Lung (tissue), 16 donors: ENCODE data around the gene SRSF5. TPM values are rescaled to one million over a fixed set of nuclear protein-coding genes. Genes with fewer than 3 reads are reported as not detected.
A peak's percentile ranks its signal among the peaks of the same experiment; 100 is the strongest.
"Not testable (repeated sequence)": the region's sequence is repeated elsewhere in the genome, so short reads cannot be mapped to it uniquely, and the experiment has no call there.

Experiments
- ATAC-seq: fragments of 200-7000 bp; cut with Tn5 transposase; one replicate; pipeline ENCODE4 v1.9.1; 2020; ENCODE audit warnings: moderate number of reproducible peaks; ENCODE audit not compliant: insufficient read depth, low FRiP score
- DNase-seq, 3 donors: peaks; one replicate each; pipeline ENCODE4 v3.0.0-alpha.2; 2013 to 2017
- H3K27ac ChIP-seq, 2 donors: one replicate each; pipeline ENCODE4 v1.5.1; 2013; ENCODE audit warnings: mild to moderate bottlenecking in 2 of 2, moderate library complexity in 2 of 2, control low read depth in 1 of 2, inconsistent platforms in 1 of 2, low read depth in 1 of 2, low read length in 1 of 2
- H3K27me3 ChIP-seq, 3 donors: one replicate each; pipeline ENCODE4 v1.5.1; 2013; ENCODE audit warnings: low read length in 2 of 3; ENCODE audit not compliant: control insufficient read depth in 3 of 3, insufficient read depth in 3 of 3
- H3K36me3 ChIP-seq, 4 donors: one replicate each; pipeline ENCODE4 v1.5.1; 2013; ENCODE audit warnings: low read length in 4 of 4, mild to moderate bottlenecking in 1 of 4, moderate library complexity in 1 of 4; ENCODE audit not compliant: control insufficient read depth in 4 of 4, insufficient read depth in 4 of 4
- H3K4me1 ChIP-seq, 5 donors: one replicate each; pipeline ENCODE4 v1.5.1; 2013; ENCODE audit warnings: low read length in 5 of 5, mild to moderate bottlenecking in 2 of 5, moderate library complexity in 1 of 5; ENCODE audit not compliant: control insufficient read depth in 5 of 5, insufficient read depth in 5 of 5
- H3K4me3 ChIP-seq: one replicate; pipeline ENCODE4 v1.5.1; 2013; ENCODE audit warnings: mild to moderate bottlenecking, control low read depth, moderate library complexity
- H3K9ac ChIP-seq, 2 donors: one replicate each; pipeline ENCODE4 v1.5.1; 2013; ENCODE audit warnings: low read length in 2 of 2, control low read depth in 1 of 2; ENCODE audit not compliant: insufficient read depth in 1 of 2
- H3K9me3 ChIP-seq, 4 donors: one replicate each; pipeline ENCODE4 v1.5.1; 2013; ENCODE audit warnings: low read length in 3 of 4, mild to moderate bottlenecking in 1 of 4, moderate library complexity in 1 of 4; ENCODE audit not compliant: control insufficient read depth in 4 of 4, insufficient read depth in 3 of 4
- WGBS, 2 donors: extraction: QIAGEN DNeasy Blood & Tissue Kit; methylation state at CpG; one replicate each; pipeline ENCODE4 v1.1.7; 2013; 5-methylcytosine and 5-hydroxymethylcytosine counted together
- long read RNA-seq, 5 donors: transcript quantifications; one replicate each; lab custom pipeline, GENCODE V29; 2026
- polyA plus RNA-seq, 2 donors: library from polyadenylated mRNA; stranded (reverse); fragments of 200-250 nt; gene quantifications; one replicate each; pipeline ENCODE4 v1.2.1, GENCODE V29; 2013
- total RNA-seq, 2 donors: library from RNA; depleted of rRNA in 1 of 2; stranded (reverse); fragments of >200 nt in 1 of 2; gene quantifications; one replicate each; pipeline ENCODE4 v1.2.1, GENCODE V29; 2014 to 2021
- TF ChIP-seq, protein P1 (sequence below): IDR thresholded peaks from 2 replicates; pipeline ENCODE4 v1.5.1; 2012; ENCODE audit warnings: mild to moderate bottlenecking; ENCODE audit errors: control extremely low read depth, extremely low read depth
- donor health status: control.
- donor health status: control.
- donor health status: Bipolar disorder and iron deficiency.
- donor health status: healthy.
- donor health status: DM: yes; HTN: yes; CAD: no.

The SRSF5 gene
- total RNA-seq (100 to 1,000 TPM; 224 to 419 TPM), polyA plus RNA-seq (100 to 1,000 TPM; 239 to 334 TPM)
- long read RNA-seq, donor 1, transcript SRSF5-218 (2 exons, 622 nt) = minor isoform, 8 of 323 reads
- long read RNA-seq, donor 1, transcript SRSF5-201 (8 exons, 1,638 nt) = minor isoform, 7 of 323 reads
- long read RNA-seq, donor 1, transcript SRSF5-217 (8 exons, 1,500 nt) = major isoform, 17 of 323 reads
- long read RNA-seq, donor 1, transcript SRSF5-208 (2 exons, 947 nt) = minor isoform, 10 of 323 reads
- long read RNA-seq, donor 1, partial matches to known transcripts = 215 of 323 reads
- long read RNA-seq, donor 1, other reads (novel, unspliced or antisense) = 56 of 323 reads
- long read RNA-seq, donor 2, transcript SRSF5-208 (2 exons, 947 nt) = major isoform, 9 of 261 reads
- long read RNA-seq, donor 2, partial matches to known transcripts = 231 of 261 reads
- long read RNA-seq, donor 2, other reads (novel, unspliced or antisense) = 13 of 261 reads
- long read RNA-seq, donor 3, transcript SRSF5-217 (8 exons, 1,500 nt) = major isoform, 12 of 319 reads
- long read RNA-seq, donor 3, transcript SRSF5-208 (2 exons, 947 nt) = major isoform, 12 of 319 reads
- long read RNA-seq, donor 3, partial matches to known transcripts = 267 of 319 reads
- long read RNA-seq, donor 3, other reads (novel, unspliced or antisense) = 19 of 319 reads
- long read RNA-seq, donor 4, transcript SRSF5-208 (2 exons, 947 nt) = minor isoform, 11 of 244 reads
- long read RNA-seq, donor 4, transcript SRSF5-217 (8 exons, 1,500 nt) = major isoform, 12 of 244 reads
- long read RNA-seq, donor 4, partial matches to known transcripts = 216 of 244 reads
- long read RNA-seq, donor 4, other reads (novel, unspliced or antisense) = 0 of 244 reads
- long read RNA-seq, donor 5, transcript SRSF5-217 (8 exons, 1,500 nt) = major isoform, 39 of 353 reads
- long read RNA-seq, donor 5, transcript SRSF5-207 (6 exons, 3,044 nt) = minor isoform, 6 of 353 reads
- long read RNA-seq, donor 5, transcript SRSF5-208 (2 exons, 947 nt) = minor isoform, 18 of 353 reads
- long read RNA-seq, donor 5, transcript SRSF5-201 (8 exons, 1,638 nt) = minor isoform, 5 of 353 reads
- long read RNA-seq, donor 5, partial matches to known transcripts = 215 of 353 reads
- long read RNA-seq, donor 5, other reads (novel, unspliced or antisense) = 61 of 353 reads

DNA sequence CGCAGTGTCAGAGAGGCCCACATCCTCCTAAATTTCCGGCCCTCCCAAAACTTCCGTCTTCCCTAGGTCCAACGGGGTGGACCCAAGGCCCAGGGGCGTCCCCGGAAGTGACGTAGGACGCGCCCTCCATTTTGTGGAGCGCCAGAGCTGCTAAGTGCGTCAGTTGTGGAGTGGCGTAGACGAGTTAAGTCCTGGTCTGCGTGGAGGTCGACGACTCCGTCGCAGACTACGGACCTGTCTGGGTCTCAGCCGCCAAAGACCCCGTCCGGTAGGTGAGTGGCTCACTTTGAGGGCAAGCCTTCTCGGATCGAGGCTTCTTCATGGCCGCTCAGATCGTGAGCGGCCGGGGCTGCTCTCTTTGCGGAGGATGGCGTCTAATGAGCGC is at the start of gene SRSF5:
TSS of gene SRSF5 (plus strand) at position 159 of the 385 bp plus-strand sequence. CDS start 1,015 bp downstream, outside the sequence.
- H3K27me3 ChIP-seq = no peaks in the 10 kb centered on the region
- peaks cover 16 to 37% (median 33%) of the 10 kb centered on the region in 4 donors for H3K36me3 ChIP-seq
- peak within 1 kb of the TSS; percentile 96 to 100 for H3K27ac ChIP-seq
- ATAC-seq (peak; percentile 95), DNase-seq (peak; percentile 97 to 99 (median 99))
- TF ChIP-seq, protein P1, sequence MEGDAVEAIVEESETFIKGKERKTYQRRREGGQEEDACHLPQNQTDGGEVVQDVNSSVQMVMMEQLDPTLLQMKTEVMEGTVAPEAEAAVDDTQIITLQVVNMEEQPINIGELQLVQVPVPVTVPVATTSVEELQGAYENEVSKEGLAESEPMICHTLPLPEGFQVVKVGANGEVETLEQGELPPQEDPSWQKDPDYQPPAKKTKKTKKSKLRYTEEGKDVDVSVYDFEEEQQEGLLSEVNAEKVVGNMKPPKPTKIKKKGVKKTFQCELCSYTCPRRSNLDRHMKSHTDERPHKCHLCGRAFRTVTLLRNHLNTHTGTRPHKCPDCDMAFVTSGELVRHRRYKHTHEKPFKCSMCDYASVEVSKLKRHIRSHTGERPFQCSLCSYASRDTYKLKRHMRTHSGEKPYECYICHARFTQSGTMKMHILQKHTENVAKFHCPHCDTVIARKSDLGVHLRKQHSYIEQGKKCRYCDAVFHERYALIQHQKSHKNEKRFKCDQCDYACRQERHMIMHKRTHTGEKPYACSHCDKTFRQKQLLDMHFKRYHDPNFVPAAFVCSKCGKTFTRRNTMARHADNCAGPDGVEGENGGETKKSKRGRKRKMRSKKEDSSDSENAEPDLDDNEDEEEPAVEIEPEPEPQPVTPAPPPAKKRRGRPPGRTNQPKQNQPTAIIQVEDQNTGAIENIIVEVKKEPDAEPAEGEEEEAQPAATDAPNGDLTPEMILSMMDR = no peak
- no peaks in the 10 kb centered on the region for H3K9me3 ChIP-seq
- peak within 1 kb of the TSS; percentile 99 to 100 for H3K9ac ChIP-seq
- peak within 1 kb of the TSS; percentile 96 for H3K4me3 ChIP-seq
- peaks cover 0 to 20% (median 9%) of the 10 kb centered on the region in 5 donors for H3K4me1 ChIP-seq
- WGBS, 2 donors = 0% methylated on average over 31 of the region's 31 CpGs

DNA sequence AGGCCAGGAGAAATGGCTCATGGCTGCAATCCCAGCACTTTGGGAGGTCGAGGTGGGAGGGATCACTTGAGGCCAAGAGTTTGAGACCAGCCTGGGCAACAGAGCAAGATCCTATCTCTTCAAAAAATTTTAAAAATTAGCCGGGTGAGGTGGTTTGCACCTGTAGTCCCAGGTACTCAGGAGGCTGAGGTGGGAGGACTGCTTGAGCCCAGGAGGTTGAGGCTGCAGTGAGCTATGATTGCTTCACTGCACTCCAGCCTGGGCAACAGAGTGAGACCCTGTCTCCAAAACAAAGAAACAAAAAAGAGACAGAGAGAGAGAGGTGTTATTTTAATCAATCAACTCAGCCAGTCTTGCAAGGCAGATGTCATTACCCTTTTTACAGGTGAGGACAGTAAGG is 48.3 kb upstream of the SRSF5 start:
- DNase-seq, H3K4me3 ChIP-seq, H3K9me3 ChIP-seq, H3K9ac ChIP-seq, ATAC-seq, H3K27me3 ChIP-seq, H3K36me3 ChIP-seq: not testable (repeated sequence)
- peaks cover 10 to 35% (median 20%) of the 10 kb centered on the region in 5 donors for H3K4me1 ChIP-seq
- WGBS, 2 donors = 83 to 91% methylated on average over 2 of the region's 2 CpGs
- peak overlapping the region in 1 of 2 donors; percentile 88 for H3K27ac ChIP-seq

- no peaks in the 10 kb centered on the region for H3K27me3 ChIP-seq
- WGBS, 2 donors = 19 to 30% methylated on average over 7 of the region's 7 CpGs
- peaks cover 10 to 31% (median 19%) of the 10 kb centered on the region in 5 donors for H3K4me1 ChIP-seq
- H3K9ac ChIP-seq = no peak overlapping the region
- H3K36me3 ChIP-seq = no peaks in the 10 kb centered on the region
- DNase-seq (peak; percentile 62 to 76 (median 73)), ATAC-seq (peak; percentile 43)
- peak overlapping the region; percentile 12 to 88 for H3K27ac ChIP-seq
- TF ChIP-seq, protein P1 = no peak
- H3K9me3 ChIP-seq = peaks cover 0 to 2% (median 0%) of the 10 kb centered on the region in 4 donors
- no peak overlapping the region for H3K4me3 ChIP-seq
Measured at GRCh38 chr14:69719501-69719951, 47.4 kb upstream of the SRSF5 start.
